Small intestine (tissue), 7 donors: ENCODE results near the gene ENAH. TPM values are rescaled to one million over a fixed set of nuclear protein-coding genes. Genes with fewer than 3 reads are reported as not detected.

ENCODE experiments used
- DNase-seq, 2 donors: peaks; one replicate each; pipeline versions ENCODE4 v3.0.0 to v3.0.0-alpha.2; 2013
- FAIRE-seq: peaks from 2 replicates; lab custom pipeline; 2012; peaks lifted over from hg19 to GRCh38; lab: Jason Lieb, UNC
- H3K27ac ChIP-seq, 3 donors: one replicate each; pipeline ENCODE4 v1.5.1; 2013; ENCODE audit warnings: low read length in 2 of 3, mild to moderate bottlenecking in 2 of 3, control low read depth in 1 of 3, inconsistent platforms in 1 of 3, low read depth in 1 of 3, moderate library complexity in 1 of 3
- H3K27me3 ChIP-seq, 3 donors: one replicate each; pipeline ENCODE4 v1.6.1; 2013; ENCODE audit warnings: low read length in 3 of 3, inconsistent platforms in 1 of 3; ENCODE audit not compliant: control insufficient read depth in 3 of 3, insufficient read depth in 3 of 3
- H3K36me3 ChIP-seq, 3 donors: one replicate each; pipeline ENCODE4 v1.6.1; 2013; ENCODE audit warnings: low read length in 3 of 3, inconsistent platforms in 1 of 3, low read depth in 1 of 3, mild to moderate bottlenecking in 1 of 3, moderate library complexity in 1 of 3; ENCODE audit not compliant: control insufficient read depth in 3 of 3, insufficient read depth in 2 of 3
- H3K4me1 ChIP-seq, 3 donors: one replicate each; pipeline ENCODE4 v1.6.1; 2013; ENCODE audit warnings: low read length in 2 of 3, inconsistent platforms in 1 of 3, low read depth in 1 of 3, mild to moderate bottlenecking in 1 of 3, moderate library complexity in 1 of 3; ENCODE audit not compliant: control insufficient read depth in 3 of 3, insufficient read depth in 2 of 3
- H3K4me3 ChIP-seq, 3 donors: one replicate each; pipeline ENCODE4 v1.5.1; 2013; ENCODE audit warnings: low read length in 3 of 3, control low read depth in 1 of 3, inconsistent platforms in 1 of 3, low read depth in 1 of 3, mild to moderate bottlenecking in 1 of 3, moderate library complexity in 1 of 3
- H3K9me3 ChIP-seq, 2 donors: one replicate each; pipeline ENCODE4 v1.6.1; 2013; ENCODE audit warnings: low read depth in 1 of 2, low read length in 1 of 2; ENCODE audit not compliant: control insufficient read depth in 2 of 2, insufficient read depth in 1 of 2
- WGBS, 3 donors: extraction: QIAGEN DNeasy Blood & Tissue Kit; methylation state at CpG; one replicate each; pipeline ENCODE4 v1.1.7; 2013; 5-methylcytosine and 5-hydroxymethylcytosine counted together
- polyA plus RNA-seq, 4 donors: library from polyadenylated mRNA; stranded (reverse) in 3 of 4; unstranded in 1 of 4; fragments of 200-250 nt in 3 of 4; fragments of 120-200 nt in 1 of 4; gene quantifications; one replicate each; pipeline versions ENCODE4 v1.2.1 to v1.2.3, GENCODE V29; 2013
- donor health status: healthy with polysubstance abuse.
- donor health status: control.
- donor health status: control.
- donor health status: Bipolar disorder and iron deficiency.
- donor health status: healthy.

The ENAH gene
- polyA plus RNA-seq, 4 donors = 4.5 to 26.0 (median 13.9) TPM

DNA sequence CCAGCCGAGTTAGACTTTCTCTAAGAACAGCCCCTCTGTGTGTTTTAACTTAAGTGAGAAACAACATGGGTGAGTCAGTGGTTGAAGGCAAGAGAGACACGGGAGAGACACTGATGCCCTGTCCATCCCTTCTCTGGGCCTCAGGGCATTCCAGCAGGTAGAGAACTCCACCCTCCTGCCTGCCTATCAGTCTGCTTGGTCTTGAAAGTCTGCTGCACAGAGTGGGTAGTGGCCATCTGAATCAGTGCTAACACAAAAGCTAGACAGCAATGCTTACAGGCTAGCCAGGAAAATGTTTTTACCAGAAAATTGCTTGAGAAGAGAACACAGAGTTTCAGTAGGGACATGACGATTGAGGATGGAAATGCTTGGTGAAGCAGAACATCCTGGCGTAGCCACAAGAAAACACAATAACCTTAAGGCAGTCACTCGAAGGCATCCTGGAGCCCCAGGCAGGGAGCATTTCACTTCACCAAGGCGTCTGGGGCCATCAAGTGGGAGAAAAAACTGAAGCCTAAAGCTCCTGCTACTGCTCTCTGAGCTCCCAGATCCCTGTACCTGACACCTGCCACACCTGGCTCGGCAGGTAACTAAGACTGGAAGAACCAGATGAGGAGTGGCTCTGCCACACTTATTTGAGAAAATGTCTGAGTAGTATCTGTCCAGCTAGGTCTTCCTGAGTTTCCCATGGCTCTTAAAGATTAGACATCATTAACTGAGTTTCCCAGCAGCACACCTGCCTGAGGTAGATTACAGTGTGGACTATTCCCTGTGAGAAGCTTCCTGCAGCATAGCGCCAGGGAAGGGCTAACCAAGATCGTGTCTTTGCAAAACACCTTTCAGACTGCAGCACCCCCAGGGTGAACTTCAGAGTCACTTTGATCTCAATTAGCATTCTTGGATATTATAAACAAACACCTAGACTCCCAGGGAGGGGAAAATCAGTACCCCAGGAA is 207.0 kb downstream of the ENAH start:
- Histone ChIP-seq H3K36me3 (no peaks in the 10 kb centered on the region), H3K4me3 (no peak overlapping the region), H3K27me3 (no peaks in the 10 kb centered on the region), H3K9me3 (no peaks in the 10 kb centered on the region), H3K27ac (peak overlapping the region; percentile 48 to 96 (median 60)), H3K4me1 (peaks cover 4 to 60% (median 17%) of the 10 kb centered on the region in 3 donors)
- DNase-seq (peak; percentile 54 to 63), FAIRE-seq (no peak)
- 19 to 48% (median 37%) methylated on average over 9 of the region's 9 CpGs for WGBS, 3 donors

DNA sequence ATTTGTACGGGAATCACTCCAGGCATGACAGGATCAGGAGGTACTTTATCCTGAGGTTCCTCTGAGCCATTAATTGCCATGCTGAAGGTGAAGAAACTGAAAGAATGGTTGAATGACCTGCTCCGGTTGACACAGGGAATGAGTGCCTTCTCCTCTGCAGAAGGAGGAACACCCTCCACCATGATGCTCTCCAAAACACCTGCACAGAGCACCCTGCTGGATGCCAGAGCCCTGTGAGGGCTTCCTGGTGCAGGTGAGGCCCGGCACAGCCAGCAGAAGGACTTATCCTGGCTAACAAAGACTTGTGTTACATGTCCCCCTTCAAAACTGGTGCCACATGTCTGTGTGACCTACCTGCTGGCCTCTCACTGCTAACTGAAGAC is 210.8 kb downstream of the ENAH start:
- Histone ChIP-seq H3K36me3 (no peaks in the 10 kb centered on the region), H3K4me1 (peaks cover 4 to 71% (median 17%) of the 10 kb centered on the region in 3 donors), H3K27me3 (no peaks in the 10 kb centered on the region), H3K9me3 (no peaks in the 10 kb centered on the region), H3K4me3 (peak overlapping the region in 1 of 3 donors; percentile 3), H3K27ac (peak overlapping the region; percentile 76 to 87 (median 85))
- DNase-seq (no peak), FAIRE-seq (no peak)
- 7 to 47% (median 27%) methylated on average over 3 of the region's 3 CpGs for WGBS, 3 donors

DNA sequence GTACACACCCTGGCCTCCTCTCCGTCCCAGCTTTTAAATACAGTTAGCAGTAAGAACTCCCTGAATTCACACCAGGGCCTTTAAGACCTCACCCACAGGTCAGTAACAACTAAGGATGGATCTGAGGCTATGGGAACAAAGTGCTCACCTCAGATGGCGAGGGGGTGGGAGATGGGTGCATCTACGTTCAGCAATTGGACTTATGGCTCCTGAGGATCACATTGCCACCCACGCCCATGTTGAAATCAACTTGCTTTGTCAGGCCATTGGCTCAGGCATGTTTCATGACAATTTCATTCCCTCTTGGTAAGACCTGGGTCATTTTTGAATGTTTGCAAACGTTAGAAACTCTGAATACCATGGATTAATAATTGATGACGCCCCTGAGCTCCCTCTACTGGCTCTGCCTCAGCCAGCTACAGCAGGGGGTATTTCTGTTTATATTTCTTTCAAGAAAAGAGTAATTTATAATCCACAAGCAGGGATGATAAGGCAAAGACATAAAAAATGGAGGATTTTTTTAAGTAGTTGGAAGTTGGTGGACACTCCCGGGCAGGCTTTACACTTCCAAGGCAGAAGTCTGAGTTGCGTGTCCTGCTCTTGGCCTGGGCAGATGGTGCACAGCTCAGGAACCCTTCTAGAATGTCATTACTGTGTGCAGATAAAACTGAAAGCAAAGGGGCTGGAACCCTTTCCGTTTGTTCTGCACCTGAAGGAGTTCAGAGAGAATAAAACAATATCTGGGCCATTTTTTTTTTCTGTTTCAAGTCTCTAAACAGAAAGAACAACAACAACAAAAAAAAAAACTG is 211.4 kb downstream of the ENAH start:
- H3K36me3 ChIP-seq = no peaks in the 10 kb centered on the region
- WGBS, 3 donors = 9 to 53% (median 30%) methylated on average over 9 of the region's 9 CpGs
- peak overlapping the region in 1 of 3 donors; percentile 3 for H3K4me3 ChIP-seq
- H3K9me3 ChIP-seq = no peaks in the 10 kb centered on the region
- DNase-seq (peak; percentile 85 to 90), FAIRE-seq (no peak)
- H3K27ac ChIP-seq = peak overlapping the region; percentile 76 to 87 (median 85)
- H3K27me3 ChIP-seq = no peaks in the 10 kb centered on the region
- H3K4me1 ChIP-seq = peaks cover 4 to 65% (median 13%) of the 10 kb centered on the region in 3 donors

DNA sequence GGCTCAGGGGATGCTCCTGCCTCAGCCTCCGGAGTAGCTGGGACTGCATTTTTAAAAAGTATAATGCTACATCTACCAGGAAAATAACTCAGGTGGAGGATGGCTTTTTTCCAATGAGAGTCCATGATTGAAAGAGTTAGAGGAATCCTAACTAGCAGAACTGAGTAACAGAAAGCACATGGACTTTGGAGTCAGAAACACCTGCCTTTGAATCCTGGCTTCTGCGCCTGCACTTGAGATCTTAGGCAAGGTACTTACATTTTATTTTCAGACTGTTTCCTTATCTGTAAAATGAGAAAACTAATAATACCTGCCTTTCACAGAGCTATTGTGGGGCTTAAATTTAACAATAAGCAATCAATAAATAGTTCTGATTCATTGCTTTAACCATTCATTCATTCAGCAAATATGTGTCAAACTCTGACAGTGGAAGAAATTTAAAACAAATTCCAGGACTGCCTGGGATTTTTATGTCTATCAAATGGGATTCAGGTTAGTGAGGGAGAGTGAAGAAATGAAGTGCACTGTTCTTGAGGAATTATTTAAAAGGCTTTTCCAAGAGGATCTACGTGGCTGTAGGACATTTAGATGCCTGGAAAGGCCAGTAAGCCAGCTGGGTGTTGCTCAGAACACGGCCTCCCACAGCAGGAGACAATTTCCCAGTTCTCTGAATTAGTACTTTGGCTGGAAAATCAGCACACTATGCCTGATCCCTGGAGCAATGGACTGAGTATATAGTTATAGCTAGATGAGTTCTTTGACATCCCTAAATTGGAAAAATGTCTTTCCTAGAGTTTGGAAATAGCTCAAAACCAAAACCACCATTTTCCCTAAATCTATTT is 212.3 kb downstream of the ENAH start:
- H3K36me3 ChIP-seq = no peaks in the 10 kb centered on the region
- no peaks in the 10 kb centered on the region for H3K9me3 ChIP-seq
- peaks cover 3 to 56% (median 4%) of the 10 kb centered on the region in 3 donors for H3K4me1 ChIP-seq
- no peak overlapping the region for H3K4me3 ChIP-seq
- FAIRE-seq (no peak), DNase-seq (peak; percentile 85 to 92)
- peak overlapping the region; percentile 76 to 87 (median 85) for H3K27ac ChIP-seq
- no peaks in the 10 kb centered on the region for H3K27me3 ChIP-seq
- WGBS, 3 donors = 18 to 60% (median 20%) methylated on average over 4 of the region's 4 CpGs

DNA sequence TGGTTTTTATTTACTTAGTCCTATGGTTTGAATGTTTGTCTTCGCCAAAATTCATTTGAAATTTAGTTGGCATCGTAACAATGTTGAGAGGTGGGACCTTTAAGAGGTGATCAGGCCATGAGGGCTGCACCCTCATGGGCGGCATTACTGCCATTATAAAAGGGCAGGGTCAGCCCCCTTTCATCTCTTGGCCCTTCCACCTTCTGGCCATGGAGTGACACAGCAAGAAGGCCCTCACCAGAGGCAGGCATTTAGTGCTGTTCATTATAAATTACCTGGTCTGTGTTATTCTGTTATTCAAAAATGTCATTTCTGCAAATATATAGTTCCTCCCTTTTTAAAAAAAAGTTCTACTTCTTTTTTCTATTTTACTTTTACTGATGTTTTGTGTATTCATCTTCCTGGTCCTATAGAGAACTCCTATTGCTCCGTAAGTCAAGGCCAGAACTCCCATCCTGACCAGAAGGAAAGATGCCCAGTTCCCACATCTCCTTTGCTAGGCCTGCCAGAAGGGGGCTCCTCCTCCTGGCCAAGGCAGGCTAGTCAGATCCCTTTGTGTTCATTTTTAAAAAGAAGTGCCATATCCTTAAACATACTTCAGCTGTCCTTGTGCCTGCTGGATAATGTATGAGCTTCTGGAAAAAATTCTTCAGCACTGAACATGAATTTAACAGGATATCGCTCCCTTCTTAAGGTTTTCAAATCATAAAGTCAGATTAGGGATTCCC is 215.0 kb downstream of the ENAH start:
- Histone ChIP-seq H3K4me3 (no peak overlapping the region), H3K4me1 (peaks cover 0 to 33% (median 1%) of the 10 kb centered on the region in 3 donors), H3K36me3 (no peaks in the 10 kb centered on the region), H3K9me3 (no peaks in the 10 kb centered on the region), H3K27ac (no peak overlapping the region), H3K27me3 (no peaks in the 10 kb centered on the region)
- FAIRE-seq = no peak
- no peak for DNase-seq
- WGBS, 3 donors = 80 to 84% (median 82%) methylated on average over 5 of the region's 5 CpGs

Other genes with a start within 250 kb of the ENAH start
- gene LBR, start 225.1 kb downstream of the ENAH start, polyA plus RNA-seq = 10 to 100 TPM in 2 of 4 donors, 1 to 10 TPM in 2; 7.3 to 64.9 (median 35.5) TPM
- gene SRP9, start 124.7 kb upstream of the ENAH start, polyA plus RNA-seq = 100 to 1,000 TPM; 219 to 331 (median 289) TPM
- 10 to 100 TPM in 2 of 4 donors, 1 to 10 TPM in 2; 7.6 to 39.1 (median 16.7) TPM for gene EPHX1, start 157.0 kb upstream of the ENAH start, polyA plus RNA-seq
- 10 to 100 TPM in 3 of 4 donors, 1 to 10 TPM in 1; 5.1 to 99.2 (median 35.0) TPM for gene TMEM63A, start 229.3 kb upstream of the ENAH start, polyA plus RNA-seq
- gene LEFTY1, start 236.0 kb upstream of the ENAH start, polyA plus RNA-seq = under 1 TPM in 2 of 4 donors, not detected in 2; 0.19 to 0.58 TPM